Lung (tissue), 16 donors: ENCODE results near the gene ANKRD34C. TPM values are rescaled to one million over a fixed set of nuclear protein-coding genes. Genes with fewer than 3 reads are reported as not detected.

Source experiments
- ATAC-seq: fragments of 200-7000 bp; cut with Tn5 transposase; one replicate; pipeline ENCODE4 v1.9.1; 2020; ENCODE audit warnings: moderate number of reproducible peaks; ENCODE audit not compliant: insufficient read depth, low FRiP score
- DNase-seq, 3 donors: peaks; one replicate each; pipeline ENCODE4 v3.0.0-alpha.2; 2013 to 2017
- H3K27ac ChIP-seq, 2 donors: one replicate each; pipeline ENCODE4 v1.5.1; 2013; ENCODE audit warnings: mild to moderate bottlenecking in 2 of 2, moderate library complexity in 2 of 2, control low read depth in 1 of 2, inconsistent platforms in 1 of 2, low read depth in 1 of 2, low read length in 1 of 2
- H3K27me3 ChIP-seq, 3 donors: one replicate each; pipeline ENCODE4 v1.5.1; 2013; ENCODE audit warnings: low read length in 2 of 3; ENCODE audit not compliant: control insufficient read depth in 3 of 3, insufficient read depth in 3 of 3
- H3K36me3 ChIP-seq, 4 donors: one replicate each; pipeline ENCODE4 v1.5.1; 2013; ENCODE audit warnings: low read length in 4 of 4, mild to moderate bottlenecking in 1 of 4, moderate library complexity in 1 of 4; ENCODE audit not compliant: control insufficient read depth in 4 of 4, insufficient read depth in 4 of 4
- H3K4me1 ChIP-seq, 5 donors: one replicate each; pipeline ENCODE4 v1.5.1; 2013; ENCODE audit warnings: low read length in 5 of 5, mild to moderate bottlenecking in 2 of 5, moderate library complexity in 1 of 5; ENCODE audit not compliant: control insufficient read depth in 5 of 5, insufficient read depth in 5 of 5
- H3K4me3 ChIP-seq: one replicate; pipeline ENCODE4 v1.5.1; 2013; ENCODE audit warnings: mild to moderate bottlenecking, control low read depth, moderate library complexity
- H3K9ac ChIP-seq, 2 donors: one replicate each; pipeline ENCODE4 v1.5.1; 2013; ENCODE audit warnings: low read length in 2 of 2, control low read depth in 1 of 2; ENCODE audit not compliant: insufficient read depth in 1 of 2
- H3K9me3 ChIP-seq, 4 donors: one replicate each; pipeline ENCODE4 v1.5.1; 2013; ENCODE audit warnings: low read length in 3 of 4, mild to moderate bottlenecking in 1 of 4, moderate library complexity in 1 of 4; ENCODE audit not compliant: control insufficient read depth in 4 of 4, insufficient read depth in 3 of 4
- CTCF ChIP-seq: IDR thresholded peaks from 2 replicates; pipeline ENCODE4 v1.5.1; 2012; ENCODE audit warnings: mild to moderate bottlenecking; ENCODE audit errors: control extremely low read depth, extremely low read depth
- whole genome bisulfite sequencing, 2 donors: extraction: QIAGEN DNeasy Blood & Tissue Kit; methylation state at CpG; one replicate each; pipeline ENCODE4 v1.1.7; 2013; 5-methylcytosine and 5-hydroxymethylcytosine counted together
- long read RNA-seq, 5 donors: transcript quantifications; one replicate each; lab custom pipeline, GENCODE V29; 2026
- polyA plus RNA-seq, 2 donors: library from polyadenylated mRNA; stranded (reverse); fragments of 200-250 nt; gene quantifications; one replicate each; pipeline ENCODE4 v1.2.1, GENCODE V29; 2013
- total RNA-seq, 2 donors: library from RNA; depleted of rRNA in 1 of 2; stranded (reverse); fragments of >200 nt in 1 of 2; gene quantifications; one replicate each; pipeline ENCODE4 v1.2.1, GENCODE V29; 2014 to 2021
- donor health status: control.
- donor health status: control.
- donor health status: Bipolar disorder and iron deficiency.
- donor health status: healthy.
- donor health status: DM: yes; HTN: yes; CAD: no.

The ANKRD34C gene
- total RNA-seq (under 1 TPM in 1 of 2 donors, not detected in 1; 0.03 TPM), polyA plus RNA-seq (under 1 TPM in 1 of 2 donors, not detected in 1; 0.01 TPM)
- long read RNA-seq, donor 1 = 0 reads
- long read RNA-seq, donor 2 = 0 reads
- long read RNA-seq, donor 3 = 0 reads
- long read RNA-seq, donor 4 = 0 reads
- long read RNA-seq, donor 5 = 0 reads

DNA sequence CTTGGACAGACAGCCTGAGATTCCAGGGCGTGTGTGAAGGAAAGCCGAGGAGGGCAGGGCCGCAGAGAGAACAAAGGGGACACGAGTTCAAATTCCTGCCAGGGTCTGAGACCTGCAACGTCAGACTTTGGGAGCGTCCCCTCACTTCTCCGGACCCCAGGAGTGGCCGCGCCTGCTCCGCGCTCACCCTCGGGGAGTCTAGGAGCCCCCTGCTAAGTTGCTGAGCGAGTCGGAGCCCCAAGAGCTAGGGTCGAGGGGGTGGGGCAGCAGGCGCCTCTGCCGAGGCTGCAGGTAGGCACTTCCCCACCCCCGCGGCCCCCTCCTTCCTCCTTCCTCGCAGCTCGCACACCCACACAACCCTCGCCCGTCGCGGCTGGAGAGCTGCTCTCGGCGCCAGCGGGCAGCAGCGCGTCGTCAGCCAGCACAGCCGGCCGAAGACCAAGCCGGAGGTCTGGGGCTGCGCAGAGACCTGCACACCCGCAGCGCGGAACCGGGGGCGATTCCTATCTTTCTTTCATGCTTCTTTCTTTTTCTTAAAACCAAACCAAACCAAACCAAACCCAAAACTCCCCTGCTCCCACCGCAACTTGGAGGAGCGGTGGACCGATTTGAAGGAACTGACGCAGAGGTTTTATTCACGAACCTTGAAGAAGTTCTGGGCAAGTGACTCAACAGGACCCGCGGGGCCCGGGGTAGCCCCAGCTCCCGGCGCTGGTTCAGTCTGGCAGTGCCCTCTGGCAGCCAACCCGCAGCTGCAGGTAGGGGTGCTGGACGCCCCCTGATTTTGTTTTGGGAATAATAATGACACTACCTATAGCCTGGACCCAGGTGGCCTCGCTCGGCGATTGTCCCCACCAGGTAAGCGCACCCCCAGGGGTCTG, at the start of gene ANKRD34C:
ANKRD34C (plus strand) TSS at position 352 of the 881 bp plus-strand sequence. CDS start 10,563 bp downstream, outside the sequence.
- no peak for DNase-seq
- H3K36me3 ChIP-seq = no peaks in the 10 kb centered on the region
- no peak for TF ChIP-seq CTCF
- 8 to 9% methylated on average over 46 to 56 of the region's 56 CpGs for WGBS, 2 donors
- no peak within 1 kb of the TSS for H3K27ac ChIP-seq
- H3K9ac ChIP-seq = no peak within 1 kb of the TSS
- no peak for ATAC-seq
- no peak within 1 kb of the TSS for H3K4me3 ChIP-seq
- no peaks in the 10 kb centered on the region for H3K4me1 ChIP-seq
- H3K27me3 ChIP-seq = peaks cover 3 to 48% (median 30%) of the 10 kb centered on the region in 3 donors
- peaks cover 0 to 14% (median 0%) of the 10 kb centered on the region in 4 donors for H3K9me3 ChIP-seq

DNA sequence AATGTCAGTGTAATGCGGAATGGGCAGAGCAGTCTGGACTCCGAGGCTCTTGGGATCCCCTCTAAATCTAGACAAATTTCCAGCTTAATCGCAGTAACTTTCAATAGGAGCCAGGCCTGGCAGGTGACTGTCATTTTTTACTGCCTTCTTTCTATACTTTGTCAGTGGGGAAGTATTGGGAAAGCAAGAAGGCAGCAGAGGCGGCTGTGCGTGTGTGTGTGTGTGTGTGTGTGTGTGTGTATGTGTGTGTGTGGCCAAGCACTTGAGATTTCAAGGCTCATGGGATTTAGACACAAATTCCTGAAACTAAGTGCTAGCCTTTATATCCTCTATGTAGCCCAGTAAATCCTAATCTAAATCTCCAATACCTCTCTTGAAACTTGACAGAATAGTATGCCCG, 49.3 kb upstream of the ANKRD34C start:
- H3K27me3 ChIP-seq = peaks cover 0 to 6% (median 0%) of the 10 kb centered on the region in 3 donors
- 72 to 73% methylated on average over 6 of the region's 6 CpGs for WGBS, 2 donors
- H3K4me1 ChIP-seq = no peaks in the 10 kb centered on the region
- H3K9ac ChIP-seq = no peak overlapping the region
- H3K4me3 ChIP-seq = no peak overlapping the region
- H3K27ac ChIP-seq = no peak overlapping the region
- H3K9me3 ChIP-seq = peaks cover 0 to 8% (median 2%) of the 10 kb centered on the region in 4 donors
- no peak for DNase-seq
- ATAC-seq = no peak
- no peaks in the 10 kb centered on the region for H3K36me3 ChIP-seq
- no peak for TF ChIP-seq CTCF

DNA sequence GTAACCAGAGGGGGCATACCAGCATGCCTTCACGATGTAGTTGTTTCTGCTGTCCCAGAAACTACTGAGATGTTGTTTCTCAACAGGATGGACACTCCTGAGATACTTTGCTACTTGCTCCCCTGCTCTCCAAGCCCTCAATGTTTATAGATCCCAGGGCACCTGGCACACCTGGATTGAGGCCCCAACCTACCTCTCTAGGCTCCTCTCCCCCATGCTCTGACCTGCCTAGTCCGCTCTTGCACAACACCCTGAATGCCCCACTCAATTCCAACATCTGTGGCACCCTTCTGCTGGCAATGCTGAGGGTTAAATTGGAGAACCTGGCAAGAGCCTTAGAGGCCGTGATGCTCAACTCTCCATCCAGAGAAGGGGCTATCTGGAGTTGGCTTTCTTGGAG, 42.5 kb upstream of the ANKRD34C start:
- WGBS, 2 donors = 65 to 75% methylated on average over 3 of the region's 3 CpGs
- ATAC-seq = no peak

More for the DNA sequence above, 42.5 kb upstream of the ANKRD34C start:
- no peaks in the 10 kb centered on the region for H3K36me3 ChIP-seq
- H3K4me3 ChIP-seq = no peak overlapping the region
- TF ChIP-seq CTCF = no peak
- peaks cover 0 to 5% (median 0%) of the 10 kb centered on the region in 5 donors for H3K4me1 ChIP-seq
- no peak overlapping the region for H3K9ac ChIP-seq
- H3K27ac ChIP-seq = no peak overlapping the region
- H3K27me3 ChIP-seq = peaks cover 0 to 10% (median 5%) of the 10 kb centered on the region in 3 donors
- H3K9me3 ChIP-seq = peaks cover 0 to 3% (median 0%) of the 10 kb centered on the region in 4 donors
- no peak for DNase-seq
